IMR-90 (cell line): ENCODE data around the gene MUC5AC.

Experiments used
- BHLHE40 ChIP-seq: fragments of 150-350 bp; IDR thresholded peaks from 2 replicates; pipeline ENCODE4 v1.6.1; 2016; ENCODE audit warnings: mild to moderate bottlenecking, low read depth, low read length
- CEBPB ChIP-seq: IDR thresholded peaks from 2 replicates; pipeline ENCODE4 v1.6.1; 2012; ENCODE audit warnings: low read depth, low read length, improper control_type of control experiment
- ELK1 ChIP-seq: fragments of 150-350 bp; IDR thresholded peaks from 2 replicates; pipeline ENCODE4 v1.6.1; 2016; ENCODE audit warnings: low read depth, mild to moderate bottlenecking, low read length, moderate library complexity, borderline replicate concordance
- MAFK ChIP-seq: IDR thresholded peaks from 2 replicates; pipeline ENCODE4 v1.6.1; 2012; ENCODE audit warnings: low read depth, low read length, improper control_type of control experiment
- MAZ ChIP-seq: IDR thresholded peaks from 2 replicates; pipeline ENCODE4 v1.6.1; 2012; ENCODE audit warnings: low read depth, mild to moderate bottlenecking, low read length, improper control_type of control experiment, moderate library complexity, borderline replicate concordance
- POLR2A ChIP-seq: IDR thresholded peaks from 2 replicates; pipeline ENCODE4 v1.6.1; 2012; ENCODE audit warnings: mild to moderate bottlenecking, low read depth, low read length
- RAD21 ChIP-seq: IDR thresholded peaks from 2 replicates; pipeline ENCODE4 v1.6.1; 2012; ENCODE audit warnings: low read length, improper control_type of control experiment
- RFX5 ChIP-seq: IDR thresholded peaks from 2 replicates; pipeline ENCODE4 v1.8.0; 2012; ENCODE audit warnings: low read depth, mild to moderate bottlenecking, low read length, moderate library complexity
- SMC3 ChIP-seq: fragments of 150-350 bp; IDR thresholded peaks from 2 replicates; pipeline ENCODE4 v1.6.1; 2016; ENCODE audit warnings: low read depth, mild to moderate bottlenecking, antibody characterized with exemption, low read length, moderate library complexity
- USF2 ChIP-seq: fragments of 150-350 bp; IDR thresholded peaks from 2 replicates; pipeline ENCODE4 v1.6.1; 2017; ENCODE audit warnings: mild to moderate bottlenecking, antibody characterized with exemption, low read length, low read depth
- TF ChIP-seq, protein P1 (sequence below): conservative IDR thresholded peaks from 2 replicates; pipeline ENCODE4 v1.5.1; 2012; ENCODE audit warnings: mild to moderate bottlenecking, low read depth, low read length, improper control_type of control experiment

GRCh38 chr11:1225386-1226225 lies 67.9 kb downstream of the MUC5AC start:
- TF ChIP-seq ELK1 (no peak), POLR2A (no peak), RFX5 (no peak), CEBPB (no peak), MAZ (no peak), BHLHE40 (no peak), SMC3 (no peak), USF2 (no peak), RAD21 (no peak), MAFK (no peak)
- TF ChIP-seq, protein P1, sequence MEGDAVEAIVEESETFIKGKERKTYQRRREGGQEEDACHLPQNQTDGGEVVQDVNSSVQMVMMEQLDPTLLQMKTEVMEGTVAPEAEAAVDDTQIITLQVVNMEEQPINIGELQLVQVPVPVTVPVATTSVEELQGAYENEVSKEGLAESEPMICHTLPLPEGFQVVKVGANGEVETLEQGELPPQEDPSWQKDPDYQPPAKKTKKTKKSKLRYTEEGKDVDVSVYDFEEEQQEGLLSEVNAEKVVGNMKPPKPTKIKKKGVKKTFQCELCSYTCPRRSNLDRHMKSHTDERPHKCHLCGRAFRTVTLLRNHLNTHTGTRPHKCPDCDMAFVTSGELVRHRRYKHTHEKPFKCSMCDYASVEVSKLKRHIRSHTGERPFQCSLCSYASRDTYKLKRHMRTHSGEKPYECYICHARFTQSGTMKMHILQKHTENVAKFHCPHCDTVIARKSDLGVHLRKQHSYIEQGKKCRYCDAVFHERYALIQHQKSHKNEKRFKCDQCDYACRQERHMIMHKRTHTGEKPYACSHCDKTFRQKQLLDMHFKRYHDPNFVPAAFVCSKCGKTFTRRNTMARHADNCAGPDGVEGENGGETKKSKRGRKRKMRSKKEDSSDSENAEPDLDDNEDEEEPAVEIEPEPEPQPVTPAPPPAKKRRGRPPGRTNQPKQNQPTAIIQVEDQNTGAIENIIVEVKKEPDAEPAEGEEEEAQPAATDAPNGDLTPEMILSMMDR, result no peak
